Erythroblast (primary cell): ENCODE data around the gene LRIG1.

Source experiments
- GATA1 ChIP-seq: IDR thresholded peaks from 2 replicates; pipeline ENCODE4 v1.6.1; 2011; ENCODE audit warnings: low read depth, mild to moderate bottlenecking, control low read depth, low read length, moderate library complexity
- POLR2A ChIP-seq: IDR thresholded peaks from 2 replicates; pipeline ENCODE4 v1.6.1; 2011; ENCODE audit warnings: mild to moderate bottlenecking, low read length

DNA sequence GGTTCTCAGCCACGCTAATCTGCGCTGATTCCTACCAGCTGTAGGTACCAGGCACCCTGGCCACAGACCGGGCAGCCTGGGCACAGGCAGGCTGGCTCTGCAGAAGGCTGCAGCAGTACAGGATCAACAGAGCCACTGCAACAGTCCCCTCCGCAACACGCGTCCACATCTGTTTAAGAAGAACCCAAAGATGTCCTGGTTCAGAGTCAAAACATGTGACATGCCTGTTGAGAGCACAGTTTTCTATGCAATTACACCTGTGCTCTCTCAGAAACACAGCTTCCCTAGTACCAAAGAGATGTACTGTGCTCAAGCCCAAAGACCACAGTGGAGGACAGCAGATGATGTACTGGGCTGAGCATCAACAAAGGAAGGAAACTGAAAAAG, 18.8 kb downstream of the LRIG1 start:
- TF ChIP-seq GATA1 (no peak), POLR2A (no peak)
